ENCODE results near the gene SYDE1.

- TF ChIP-seq CTCF (IDR thresholded peaks at IDR 0.05; ENCODE audit: borderline replicate concordance, extremely low read depth, low read length, poor library complexity, severe bottlenecking) (no peak), EZH2 (IDR thresholded peaks at IDR 0.05; ENCODE audit: borderline replicate concordance, low read depth, low read length, severe bottlenecking) (no peak)
These were observed at the start of gene SYDE1 for GRCh38 chr19:15107061-15108010.

Measured in DND-41 (cell line).